GM13977 (cell line): ENCODE data around the gene SERPINA1.

Experiments used
- DNase-seq: peaks from one replicate; pipeline ENCODE4 v3.0.0; 2012; ENCODE audit warnings: low spot score
- in situ Hi-C: fragments of 300-500 bp; cut with MboI; formaldehyde crosslinking; loops from one replicate; pipeline ENCODE4 v1.12.0; 2022; ENCODE audit warnings: low sequenced_read_pairs, low pct_unique_long_range_greater_than_20kb, mixed read lengths, inconsistent platforms; ENCODE audit not compliant: unreplicated experiment
- TF ChIP-seq, protein P1 (sequence below): IDR thresholded peaks from 2 replicates; pipeline ENCODE4 v1.5.1; 2012; ENCODE audit warnings: mild to moderate bottlenecking, control low read depth; ENCODE audit not compliant: insufficient read depth; ENCODE audit errors: extremely low read depth, missing control alignments

Gene SERPINA1

DNA sequence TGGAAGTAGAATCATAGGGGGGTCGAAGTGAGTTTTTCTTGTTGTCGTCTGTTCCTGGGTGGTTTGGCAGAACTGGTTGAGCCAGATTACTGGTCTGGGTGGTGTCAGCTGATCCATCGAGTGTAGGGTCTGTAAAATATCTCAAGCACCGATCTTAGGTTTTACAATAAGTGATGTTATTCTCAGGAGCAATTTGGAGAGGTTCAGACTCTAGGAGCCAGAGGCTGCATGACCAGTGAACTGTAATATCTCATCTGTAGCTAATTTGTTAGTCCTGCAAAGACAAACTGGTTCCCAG lies 9.7 kb upstream of the SERPINA1 start:
- in situ Hi-C loops = no loop called here
- TF ChIP-seq, protein P1, sequence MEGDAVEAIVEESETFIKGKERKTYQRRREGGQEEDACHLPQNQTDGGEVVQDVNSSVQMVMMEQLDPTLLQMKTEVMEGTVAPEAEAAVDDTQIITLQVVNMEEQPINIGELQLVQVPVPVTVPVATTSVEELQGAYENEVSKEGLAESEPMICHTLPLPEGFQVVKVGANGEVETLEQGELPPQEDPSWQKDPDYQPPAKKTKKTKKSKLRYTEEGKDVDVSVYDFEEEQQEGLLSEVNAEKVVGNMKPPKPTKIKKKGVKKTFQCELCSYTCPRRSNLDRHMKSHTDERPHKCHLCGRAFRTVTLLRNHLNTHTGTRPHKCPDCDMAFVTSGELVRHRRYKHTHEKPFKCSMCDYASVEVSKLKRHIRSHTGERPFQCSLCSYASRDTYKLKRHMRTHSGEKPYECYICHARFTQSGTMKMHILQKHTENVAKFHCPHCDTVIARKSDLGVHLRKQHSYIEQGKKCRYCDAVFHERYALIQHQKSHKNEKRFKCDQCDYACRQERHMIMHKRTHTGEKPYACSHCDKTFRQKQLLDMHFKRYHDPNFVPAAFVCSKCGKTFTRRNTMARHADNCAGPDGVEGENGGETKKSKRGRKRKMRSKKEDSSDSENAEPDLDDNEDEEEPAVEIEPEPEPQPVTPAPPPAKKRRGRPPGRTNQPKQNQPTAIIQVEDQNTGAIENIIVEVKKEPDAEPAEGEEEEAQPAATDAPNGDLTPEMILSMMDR = no peak
- DNase-seq = no peak

DNA sequence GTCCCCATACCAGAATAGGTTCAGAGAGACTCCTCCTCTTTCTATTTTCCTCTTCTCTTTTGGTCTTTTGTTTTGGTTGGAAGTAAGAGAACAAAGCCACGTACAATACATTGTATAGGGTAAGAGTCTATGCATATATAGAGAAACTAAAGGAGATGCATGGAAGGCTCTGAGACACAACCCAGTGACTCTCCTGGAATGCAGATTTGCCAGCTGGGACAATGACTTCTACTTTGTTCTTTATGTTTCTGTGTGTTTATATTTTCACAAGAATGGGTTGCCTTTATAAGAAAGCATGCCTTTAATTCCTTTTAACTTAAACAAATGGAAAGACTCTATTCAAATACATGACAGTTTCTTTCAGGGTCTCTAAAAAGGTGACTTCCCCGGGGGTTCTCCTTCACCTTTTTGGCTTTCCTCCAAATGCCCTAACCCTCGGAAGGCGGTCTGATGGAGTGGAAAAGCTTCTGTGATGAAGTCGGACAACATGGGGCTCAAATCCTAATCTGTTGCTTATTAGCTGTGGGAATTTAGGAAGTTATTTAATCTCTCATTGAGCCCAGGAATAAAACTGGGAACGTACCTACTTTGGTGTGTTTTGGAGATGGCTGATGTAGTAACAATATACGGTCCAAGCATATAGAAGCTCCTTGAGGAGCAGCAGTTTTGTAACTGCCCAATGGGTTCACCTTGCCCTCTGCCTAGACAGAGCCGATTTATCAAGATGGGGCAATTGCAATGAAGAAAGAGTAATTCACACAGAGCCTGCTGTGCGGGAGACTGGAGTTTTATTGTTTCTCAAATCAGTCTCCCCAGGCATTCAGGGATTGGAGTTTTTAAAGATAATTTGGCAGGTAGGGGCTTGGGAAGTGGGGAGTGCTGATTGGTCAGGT lies 9.1 kb upstream of the SERPINA1 start:
- DNase-seq = no peak
- in situ Hi-C loops = no loop called here
- TF ChIP-seq, protein P1 = no peak

DNA sequence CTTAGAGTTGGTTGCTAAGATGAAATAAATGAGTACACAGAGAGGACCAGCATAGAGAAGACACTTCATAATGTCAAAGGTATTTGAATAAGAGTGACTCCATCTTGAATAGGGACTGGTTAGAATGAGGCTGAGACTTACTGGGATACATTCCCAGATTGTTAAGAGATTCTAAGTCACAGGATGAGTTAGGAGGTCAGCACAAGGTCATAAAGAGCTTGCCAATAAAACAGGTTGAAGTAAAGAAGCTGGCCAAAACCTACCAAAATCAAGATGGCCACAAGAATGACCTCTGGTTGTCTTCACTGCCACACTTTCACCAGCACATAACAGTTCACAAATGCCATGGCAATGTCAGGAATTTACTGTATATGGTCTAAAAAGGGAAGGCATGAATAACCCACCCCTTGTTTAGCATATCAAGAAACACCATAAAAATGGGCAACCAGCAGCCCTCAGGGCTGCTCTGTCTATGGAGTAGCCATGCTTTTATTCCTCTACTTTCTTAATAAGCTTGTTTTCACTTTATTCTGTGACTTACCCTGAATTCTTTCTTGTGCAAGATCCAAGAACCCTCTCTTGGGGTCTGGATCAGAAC lies 8.3 kb upstream of the SERPINA1 start:
- in situ Hi-C loops = no loop called here
- no peak for DNase-seq
- TF ChIP-seq, protein P1 = no peak

DNA sequence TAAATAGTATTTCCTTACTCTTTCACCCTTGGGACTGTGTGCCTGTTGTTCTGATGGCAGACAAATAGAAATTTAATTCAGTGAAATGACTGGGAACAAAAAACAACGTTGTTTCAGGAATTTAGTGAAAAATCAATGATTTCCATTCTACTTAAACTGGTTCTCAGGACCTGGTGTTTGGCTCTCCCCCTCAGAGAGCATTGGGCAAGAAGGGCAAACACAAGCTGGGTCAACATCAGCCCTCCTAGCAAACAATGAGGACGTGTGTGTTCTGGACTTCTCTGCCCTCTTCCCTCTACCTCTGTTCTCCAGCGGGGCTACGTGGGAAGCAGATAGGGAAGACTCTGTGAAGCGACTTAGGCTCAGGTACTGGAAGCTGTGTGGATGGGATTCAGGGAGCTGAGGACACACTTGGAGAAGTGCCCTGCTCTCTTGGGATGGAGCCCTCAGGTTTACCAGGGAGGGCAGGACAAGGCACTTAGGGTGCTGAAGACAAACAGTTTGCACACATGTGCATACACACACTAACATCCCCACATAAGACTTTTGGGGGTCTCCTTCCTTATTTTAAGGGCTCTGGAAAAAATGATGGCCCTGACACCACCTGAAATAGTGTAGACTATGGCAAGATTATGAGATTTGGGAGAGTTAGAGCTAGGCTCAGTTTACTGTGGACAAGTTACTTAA lies 7.6 kb upstream of the SERPINA1 start:
- in situ Hi-C loops = no loop called here
- no peak for DNase-seq
- TF ChIP-seq, protein P1 = no peak

DNA sequence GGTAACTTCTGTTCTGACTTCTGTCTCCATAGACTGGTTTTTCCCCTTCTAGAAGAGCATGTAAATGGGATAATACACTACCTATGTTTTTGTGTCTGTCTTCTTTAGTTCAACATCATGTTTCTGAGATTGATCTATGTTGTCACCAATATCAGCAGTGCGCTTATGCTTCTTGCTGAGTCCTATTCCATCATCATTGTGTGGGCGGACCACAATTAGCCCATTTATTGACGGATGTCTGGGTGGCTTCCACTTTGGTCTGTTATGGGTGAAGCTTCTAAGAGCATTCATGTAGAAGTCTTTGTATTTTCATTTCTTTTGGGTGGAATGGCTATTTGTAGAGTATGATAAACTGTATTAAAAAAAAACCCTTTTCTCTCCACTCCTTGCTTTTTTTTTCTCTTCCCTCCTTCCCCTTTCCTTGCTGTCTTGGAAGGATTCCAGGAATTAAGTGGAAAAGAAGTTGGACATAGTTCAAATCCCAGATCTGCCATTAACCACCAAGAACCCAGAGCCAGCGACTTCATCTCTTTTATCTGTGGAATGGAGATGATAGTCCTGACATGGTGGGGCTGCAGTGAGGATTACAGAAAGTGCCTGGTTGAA lies 7.0 kb upstream of the SERPINA1 start:
- in situ Hi-C loops = no loop called here
- TF ChIP-seq, protein P1 = no peak
- DNase-seq = no peak

DNA sequence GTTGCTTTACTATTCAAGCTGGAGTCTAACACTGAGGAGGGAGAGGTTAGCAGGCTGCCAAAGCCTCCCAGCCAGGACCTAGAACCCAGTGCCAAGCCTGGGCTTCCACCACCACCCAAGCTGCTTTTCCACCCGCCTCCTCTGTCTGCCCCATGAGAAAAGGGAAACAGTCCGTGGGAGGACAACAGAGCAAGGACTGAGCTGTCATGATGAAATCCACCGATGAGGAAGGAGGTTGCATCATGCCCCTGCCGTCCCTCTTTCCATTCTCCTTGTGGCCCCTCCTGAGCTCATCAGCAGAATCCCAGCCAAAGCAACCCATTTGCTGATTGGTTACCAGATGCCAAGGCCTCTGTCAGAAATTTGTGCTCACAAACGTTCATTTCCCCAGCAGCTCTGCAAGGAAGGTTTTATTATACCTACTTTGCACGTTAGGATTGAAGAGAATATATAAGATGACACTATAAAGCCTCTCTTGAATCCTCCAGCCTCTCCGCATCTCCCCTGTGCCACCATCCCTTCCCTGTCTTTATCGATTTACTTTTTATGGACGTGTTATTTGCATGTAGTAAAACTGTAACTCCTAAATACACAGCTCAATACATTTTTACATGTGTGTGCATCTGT lies 6.3 kb upstream of the SERPINA1 start:
- DNase-seq = no peak
- TF ChIP-seq, protein P1 = no peak
- in situ Hi-C loops = no loop called here
